Right atrium auricular region (tissue), 2 donors: ENCODE results near the gene CCDC85C. TPM values are rescaled to one million over a fixed set of nuclear protein-coding genes. Genes with fewer than 3 reads are reported as not detected.
A peak's percentile ranks its signal among the peaks of the same experiment; 100 is the strongest.

Experiments
- DNase-seq: peaks from one replicate; pipeline ENCODE4 v3.0.0-alpha.2; 2019; ENCODE audit warnings: low spot score
- H3K27ac ChIP-seq, 2 donors: fragments of 200-600 bp; sonication (generic); 1 replicate in 1 of 2; 2 replicates in 1 of 2; pipeline ENCODE4 v1.5.1; 2016 to 2019
- H3K27me3 ChIP-seq, 2 donors: fragments of 200-600 bp; sonication (generic); one replicate each; pipeline versions ENCODE4 v1.5.1 to v1.6.0; 2017 to 2019
- H3K36me3 ChIP-seq: fragments of 200-600 bp; sonication (generic); one replicate; pipeline ENCODE4 v1.5.1; 2016
- H3K4me1 ChIP-seq, 2 donors: fragments of 200-600 bp; sonication (generic); one replicate each; pipeline versions ENCODE4 v1.5.1 to v1.6.0; 2017 to 2019
- H3K4me3 ChIP-seq, 2 donors: fragments of 200-600 bp; sonication (generic); 1 replicate in 1 of 2; 2 replicates in 1 of 2; pipeline ENCODE4 v1.5.1; 2017 to 2019; ENCODE audit warnings: mild to moderate bottlenecking in 1 of 2, moderate library complexity in 1 of 2
- H3K9me3 ChIP-seq, 2 donors: fragments of 200-600 bp; sonication (generic); one replicate each; pipeline ENCODE4 v1.5.1; 2019
- total RNA-seq, 2 donors: library from RNA; depleted of rRNA; stranded (reverse); fragments of >200 nt; gene quantifications; one replicate each; pipeline ENCODE4 v1.1.0, GENCODE V29; 2016
- TF ChIP-seq, protein P1 (sequence below), 2 donors: fragments of 200-600 bp; sonication (generic); IDR thresholded peaks; one replicate each; pipeline ENCODE4 v1.5.1; 2019; ENCODE audit warnings: antibody characterized with exemption in 2 of 2

CCDC85C gene
- total RNA-seq, 2 donors from 2014 or later, result 17.1 to 17.7 TPM

- H3K27ac ChIP-seq, result peak overlapping the region; percentile 68 to 83
- no peaks in the 10 kb centered on the region for H3K27me3 ChIP-seq
- no peak overlapping the region for H3K4me3 ChIP-seq
- no peaks in the 10 kb centered on the region for H3K9me3 ChIP-seq
- H3K4me1 ChIP-seq, result peaks cover 0 to 78% of the 10 kb centered on the region in 2 donors
- no peaks in the 10 kb centered on the region for H3K36me3 ChIP-seq
- no peak for DNase-seq
- TF ChIP-seq, protein P1, sequence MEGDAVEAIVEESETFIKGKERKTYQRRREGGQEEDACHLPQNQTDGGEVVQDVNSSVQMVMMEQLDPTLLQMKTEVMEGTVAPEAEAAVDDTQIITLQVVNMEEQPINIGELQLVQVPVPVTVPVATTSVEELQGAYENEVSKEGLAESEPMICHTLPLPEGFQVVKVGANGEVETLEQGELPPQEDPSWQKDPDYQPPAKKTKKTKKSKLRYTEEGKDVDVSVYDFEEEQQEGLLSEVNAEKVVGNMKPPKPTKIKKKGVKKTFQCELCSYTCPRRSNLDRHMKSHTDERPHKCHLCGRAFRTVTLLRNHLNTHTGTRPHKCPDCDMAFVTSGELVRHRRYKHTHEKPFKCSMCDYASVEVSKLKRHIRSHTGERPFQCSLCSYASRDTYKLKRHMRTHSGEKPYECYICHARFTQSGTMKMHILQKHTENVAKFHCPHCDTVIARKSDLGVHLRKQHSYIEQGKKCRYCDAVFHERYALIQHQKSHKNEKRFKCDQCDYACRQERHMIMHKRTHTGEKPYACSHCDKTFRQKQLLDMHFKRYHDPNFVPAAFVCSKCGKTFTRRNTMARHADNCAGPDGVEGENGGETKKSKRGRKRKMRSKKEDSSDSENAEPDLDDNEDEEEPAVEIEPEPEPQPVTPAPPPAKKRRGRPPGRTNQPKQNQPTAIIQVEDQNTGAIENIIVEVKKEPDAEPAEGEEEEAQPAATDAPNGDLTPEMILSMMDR (IDR thresholded peaks at IDR 0.05), result no peak
Measured at GRCh38 chr14:99578541-99579101, 25.4 kb downstream of the CCDC85C start.

DNA sequence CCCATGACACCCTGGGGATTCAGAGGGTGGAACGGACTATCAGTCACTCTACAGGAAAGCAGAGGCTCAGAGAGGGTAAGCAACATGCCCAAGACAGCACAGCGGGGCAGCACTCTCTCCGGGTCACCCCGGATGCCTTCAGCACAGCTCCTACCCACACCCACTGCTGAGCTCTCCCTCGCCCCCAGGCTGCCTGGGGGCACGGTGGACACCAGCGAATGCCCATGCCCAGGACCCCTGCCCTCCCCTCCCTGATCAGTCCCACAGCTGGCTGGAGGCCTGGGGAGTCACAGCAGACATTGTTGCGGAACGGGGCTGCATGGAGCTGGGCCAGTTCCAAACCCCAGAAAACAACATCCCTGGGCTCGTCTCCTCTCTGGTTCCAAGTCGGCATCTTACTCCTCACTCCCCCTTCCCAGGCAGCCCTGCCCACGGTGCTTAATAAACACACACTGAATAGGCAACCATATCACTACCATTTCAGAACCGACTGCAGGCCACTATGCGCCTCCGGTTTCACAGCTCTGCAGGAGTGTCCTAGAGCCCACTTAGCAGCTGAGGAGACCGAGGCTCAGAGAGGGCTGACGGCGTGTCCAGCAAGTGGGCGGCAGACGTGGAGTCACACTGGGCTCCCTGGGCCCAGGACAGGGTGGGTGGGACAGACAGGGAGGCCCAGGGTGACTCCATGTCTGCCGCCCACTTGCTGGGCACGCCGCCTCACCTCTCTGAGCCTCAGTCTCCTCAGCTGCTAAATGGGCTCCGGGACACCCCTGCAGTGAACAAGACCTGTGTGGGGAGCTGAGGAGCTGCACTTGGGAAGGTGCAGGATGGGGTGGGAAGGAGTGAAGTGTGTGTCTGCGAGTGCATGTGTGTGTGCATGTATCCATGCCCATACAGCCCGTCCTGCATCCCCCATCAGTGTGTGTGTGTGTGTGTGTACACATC is 27.0 kb downstream of the CCDC85C start:
- H3K4me3 ChIP-seq, result no peak overlapping the region
- peak overlapping the region; percentile 81 to 84 for H3K27ac ChIP-seq
- DNase-seq, result no peak
- H3K9me3 ChIP-seq, result no peaks in the 10 kb centered on the region
- peaks cover 0 to 93% of the 10 kb centered on the region in 2 donors for H3K4me1 ChIP-seq
- H3K36me3 ChIP-seq, result no peaks in the 10 kb centered on the region
- TF ChIP-seq, protein P1 (IDR thresholded peaks at IDR 0.05), result no peak
- no peaks in the 10 kb centered on the region for H3K27me3 ChIP-seq

GRCh38 chr14:99576304-99576703 is 27.7 kb downstream of the CCDC85C start:
- TF ChIP-seq, protein P1 (IDR thresholded peaks at IDR 0.05), result no peak
- Histone ChIP-seq H3K27me3 (no peaks in the 10 kb centered on the region), H3K4me1 (peaks cover 0 to 94% of the 10 kb centered on the region in 2 donors), H3K36me3 (no peaks in the 10 kb centered on the region), H3K27ac (peak overlapping the region; percentile 81 to 84), H3K4me3 (no peak overlapping the region), H3K9me3 (no peaks in the 10 kb centered on the region)
- DNase-seq, result no peak

DNA sequence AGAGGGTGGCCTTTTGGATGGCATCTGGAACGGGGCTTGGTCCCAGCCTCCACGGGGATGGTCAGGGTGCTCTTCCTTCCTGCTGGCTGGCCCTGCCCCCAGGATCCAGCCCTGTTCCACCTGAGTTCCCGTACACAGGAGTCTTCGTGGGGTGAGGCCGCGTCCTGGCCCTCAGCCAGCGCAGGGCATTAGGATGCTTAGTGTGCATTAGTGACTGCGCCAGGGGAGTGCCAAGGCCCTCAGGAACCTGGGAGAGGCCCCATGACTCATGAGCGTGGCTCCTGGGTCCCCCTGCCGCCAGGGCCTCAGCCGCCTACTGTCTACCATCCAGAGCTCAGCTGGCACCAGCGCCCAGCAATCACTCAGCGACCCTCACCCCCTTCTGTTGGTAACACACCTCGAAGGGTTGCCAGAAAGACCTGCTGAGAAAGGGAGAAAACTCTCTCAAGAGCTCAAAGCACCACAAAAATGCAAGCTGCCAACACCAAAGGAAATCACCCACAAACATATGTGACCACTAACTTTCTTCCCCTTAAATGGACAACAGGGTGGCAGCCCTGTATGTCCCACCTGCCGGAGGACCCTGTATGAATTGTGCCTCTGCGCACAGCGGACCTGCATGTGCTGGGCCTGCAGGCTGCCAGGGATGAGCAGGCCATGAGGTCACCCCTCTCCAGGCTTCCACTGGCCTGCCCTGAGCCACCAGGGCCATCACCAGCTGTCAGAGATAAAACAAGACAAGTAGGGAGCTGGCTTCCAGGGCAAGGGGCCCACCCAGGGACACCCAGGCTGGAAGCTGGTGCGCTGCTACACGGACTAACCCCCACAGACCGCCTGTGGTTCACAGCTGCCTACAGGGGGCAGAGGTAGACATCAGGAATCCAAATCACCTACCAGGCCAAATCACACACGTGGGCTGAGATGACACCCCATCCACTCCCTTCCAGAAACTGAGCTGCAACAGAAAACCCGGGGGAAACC is 28.7 kb downstream of the CCDC85C start:
- no peaks in the 10 kb centered on the region for H3K27me3 ChIP-seq
- peak overlapping the region; percentile 81 to 84 for H3K27ac ChIP-seq
- H3K9me3 ChIP-seq, result no peaks in the 10 kb centered on the region
- H3K4me1 ChIP-seq, result peaks cover 0 to 94% of the 10 kb centered on the region in 2 donors
- no peak for DNase-seq
- TF ChIP-seq, protein P1 (IDR thresholded peaks at IDR 0.05), result peak in 1 of 2 donors; percentile 39
- H3K36me3 ChIP-seq, result no peaks in the 10 kb centered on the region
- H3K4me3 ChIP-seq, result no peak overlapping the region

DNA sequence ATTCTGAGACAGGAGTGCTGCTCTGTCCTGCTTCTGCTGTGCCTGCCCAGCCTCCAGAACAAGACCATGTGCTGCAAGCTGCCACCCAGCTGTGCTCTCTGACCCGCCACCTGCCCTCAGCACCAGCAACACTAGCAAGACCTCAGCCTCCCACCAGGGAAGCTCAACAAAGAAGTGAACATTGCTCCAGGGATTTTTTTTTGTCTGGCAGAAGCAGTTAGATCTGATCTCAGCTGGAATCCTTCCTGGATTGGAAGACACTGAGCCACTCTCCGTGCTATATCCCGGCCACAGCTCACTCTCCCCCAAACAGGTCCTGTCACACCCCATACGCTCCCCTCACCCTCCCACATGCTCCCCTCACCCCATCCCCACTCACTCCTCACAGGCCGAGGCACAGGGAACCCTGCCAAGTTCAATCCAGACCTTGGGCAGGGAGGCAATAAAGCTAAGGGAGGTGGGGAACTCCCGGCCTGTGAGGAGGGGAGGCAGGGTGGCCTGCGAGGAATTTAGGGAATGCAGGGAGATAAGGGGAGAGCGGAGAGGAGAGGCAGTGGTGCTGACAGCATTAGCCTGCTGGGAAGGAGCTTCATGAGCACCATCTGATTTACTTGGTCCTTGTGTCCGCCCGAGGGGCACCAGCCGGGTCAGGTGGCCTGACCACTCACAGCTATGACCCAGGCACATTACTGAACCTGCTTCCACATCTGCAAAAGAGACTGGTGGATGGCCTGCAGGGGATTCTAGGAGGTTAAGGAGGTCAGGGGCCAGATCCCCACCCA is 29.7 kb downstream of the CCDC85C start:
- TF ChIP-seq, protein P1 (IDR thresholded peaks at IDR 0.05), result no peak
- Histone ChIP-seq H3K27ac (peak overlapping the region; percentile 81 to 84), H3K27me3 (no peaks in the 10 kb centered on the region), H3K4me3 (no peak overlapping the region), H3K36me3 (no peaks in the 10 kb centered on the region), H3K9me3 (no peaks in the 10 kb centered on the region), H3K4me1 (peaks cover 0 to 94% of the 10 kb centered on the region in 2 donors)
- DNase-seq, result no peak
